Stimulated activated CD8-positive, alpha-beta memory T cell treated with anti-CD3 and anti-CD28 coated beads, Interleukin-4, amount 100 ng/mL, for 1 hour (primary cell): ENCODE measurements around the gene RHBDL1.
A peak's percentile ranks its signal among the peaks of the same experiment; 100 is the strongest.

Source experiments
- DNase-seq, 2 donors: peaks; one replicate each; pipeline ENCODE4 v3.0.0-alpha.2; 2020; ENCODE audit warnings: low read depth in 2 of 2, low spot score in 1 of 2

RHBDL1 gene

DNA sequence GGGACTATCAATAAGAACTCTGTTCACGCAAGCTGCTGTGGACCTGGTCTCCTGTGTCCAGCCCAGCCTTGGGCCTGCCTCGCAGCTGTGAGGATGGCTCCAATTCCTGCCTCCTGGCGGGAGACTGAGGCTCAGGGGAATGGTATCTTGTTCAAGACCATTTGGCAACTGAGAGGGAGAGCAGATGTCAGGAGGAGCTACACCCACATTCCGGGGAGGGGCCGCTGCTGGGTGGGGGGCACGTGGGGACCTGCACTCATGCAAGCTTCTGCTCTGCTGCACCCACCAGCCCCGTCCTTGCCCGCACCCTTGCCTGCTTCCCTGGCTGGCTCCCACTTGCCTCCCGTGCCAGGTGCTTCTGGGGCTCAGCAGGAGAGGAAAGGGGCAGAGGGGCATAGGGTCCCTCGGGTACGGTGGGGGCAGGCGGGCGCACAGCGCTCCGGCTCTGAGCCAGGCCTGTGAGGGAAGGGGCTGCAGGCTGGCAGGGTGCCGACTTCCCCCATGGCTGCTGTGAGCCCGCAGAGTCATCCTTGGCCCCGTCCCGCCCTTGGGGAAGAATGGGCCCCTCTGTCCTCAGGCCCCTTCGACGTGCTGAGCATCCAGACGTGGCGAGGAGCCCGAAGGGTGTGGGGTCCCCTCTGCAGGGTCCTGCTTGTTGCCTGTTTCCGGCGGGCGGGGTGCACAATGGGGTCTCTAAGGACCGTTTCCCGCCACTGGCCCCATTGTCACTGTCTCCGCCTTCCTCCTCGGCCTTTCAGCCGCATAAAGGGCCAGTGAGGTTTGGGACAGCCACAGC is 42.2 kb downstream of the RHBDL1 start:
- DNase-seq, result no peak

DNA sequence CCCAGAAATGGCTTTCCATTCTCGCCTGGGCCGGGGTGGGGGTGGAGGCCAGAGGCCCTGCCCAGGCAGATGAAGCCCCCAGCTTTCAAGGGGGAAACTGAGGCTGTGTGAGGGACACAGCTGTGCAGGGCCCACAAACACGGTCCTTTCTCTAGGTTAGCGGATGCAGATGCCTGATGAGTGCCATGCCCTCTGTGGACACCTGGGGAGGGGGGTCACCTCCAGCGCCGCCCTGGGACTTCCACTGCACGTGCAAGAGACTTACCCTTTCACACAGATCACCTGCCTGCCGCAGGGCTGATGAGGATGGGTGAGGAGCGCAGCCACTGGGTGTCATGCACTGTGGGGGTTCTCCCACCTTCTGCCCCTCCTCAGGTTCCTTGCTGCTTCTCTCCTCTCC is 42.9 kb downstream of the RHBDL1 start:
- no peak for DNase-seq

DNA sequence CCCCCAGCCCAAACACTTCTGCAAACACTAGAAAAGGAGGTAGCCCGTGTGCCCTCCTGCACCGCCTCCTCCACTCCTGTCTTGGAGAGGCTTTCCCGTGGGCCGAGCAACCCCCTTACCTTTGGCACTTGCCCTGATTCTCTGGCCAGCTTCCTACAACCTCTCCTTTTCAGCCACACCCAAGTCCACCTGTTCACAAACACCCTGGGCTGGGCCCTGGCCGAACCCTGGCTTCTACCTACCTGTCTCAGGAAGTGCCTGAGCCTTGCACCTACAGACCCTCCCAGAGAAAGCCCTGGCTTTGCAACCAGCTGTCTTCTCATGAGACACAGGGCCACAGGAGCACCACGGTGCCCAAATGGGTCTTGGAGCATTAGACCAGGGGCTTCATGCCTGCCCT is 43.5 kb downstream of the RHBDL1 start:
- no peak for DNase-seq

DNA sequence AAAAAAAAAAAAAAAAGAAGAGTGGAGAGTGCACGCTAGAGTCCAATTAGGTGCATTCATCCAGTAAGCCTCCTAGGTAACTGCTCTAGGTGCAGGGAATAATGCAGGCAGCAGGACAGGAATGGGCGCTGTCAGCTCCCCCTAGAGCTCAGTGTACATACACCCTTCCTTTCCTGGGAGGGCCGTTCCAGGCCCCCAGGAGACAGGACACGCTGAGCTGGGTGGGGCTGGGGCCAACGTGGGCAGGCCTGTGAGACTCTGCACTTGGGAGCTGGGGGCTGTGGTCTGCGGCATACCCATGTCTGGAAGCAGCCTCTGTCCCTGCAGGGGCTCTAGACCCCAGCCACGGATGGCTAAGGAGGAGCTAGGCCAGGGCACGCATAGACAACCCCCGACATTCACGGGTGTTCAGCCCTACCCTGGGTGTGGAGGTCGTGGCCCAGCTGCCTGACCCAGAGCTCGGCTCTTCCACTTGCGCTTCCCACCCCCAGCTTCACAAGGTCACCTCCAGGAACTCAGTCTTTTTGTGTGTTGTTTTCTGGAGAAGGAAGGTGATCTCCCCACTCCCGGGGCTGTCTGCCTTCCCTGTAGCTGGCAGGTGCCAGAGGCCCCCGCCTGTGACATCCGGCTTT is 44.5 kb downstream of the RHBDL1 start:
- DNase-seq, result no peak

DNA sequence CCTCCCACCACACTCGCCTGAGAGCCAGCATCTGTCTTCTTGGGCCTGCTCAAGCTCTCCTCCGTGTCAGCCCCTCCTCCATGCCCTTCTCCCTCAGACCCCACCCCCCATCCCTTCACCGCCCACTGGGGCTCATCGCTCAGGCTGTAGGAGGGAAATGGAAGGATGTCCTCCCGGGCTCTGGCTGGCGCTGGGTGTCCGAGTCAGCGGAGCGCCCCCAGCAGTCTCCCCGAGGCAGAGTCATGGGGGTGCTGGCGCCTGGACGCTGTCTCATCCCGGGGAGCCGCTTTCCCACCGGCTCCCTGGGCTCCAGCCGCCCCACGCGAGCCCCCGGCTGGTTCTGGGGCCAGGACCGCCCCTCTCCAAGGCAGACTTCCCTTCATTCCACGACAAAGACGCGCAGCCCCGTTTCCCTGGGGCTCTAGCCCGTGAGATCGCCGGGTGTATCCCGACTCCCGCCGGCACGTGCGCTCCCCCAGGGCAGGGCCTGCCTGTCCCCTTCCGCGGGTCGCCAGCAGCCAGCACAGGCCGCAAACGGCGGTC is 45.0 kb downstream of the RHBDL1 start:
- DNase-seq, result no peak

DNA sequence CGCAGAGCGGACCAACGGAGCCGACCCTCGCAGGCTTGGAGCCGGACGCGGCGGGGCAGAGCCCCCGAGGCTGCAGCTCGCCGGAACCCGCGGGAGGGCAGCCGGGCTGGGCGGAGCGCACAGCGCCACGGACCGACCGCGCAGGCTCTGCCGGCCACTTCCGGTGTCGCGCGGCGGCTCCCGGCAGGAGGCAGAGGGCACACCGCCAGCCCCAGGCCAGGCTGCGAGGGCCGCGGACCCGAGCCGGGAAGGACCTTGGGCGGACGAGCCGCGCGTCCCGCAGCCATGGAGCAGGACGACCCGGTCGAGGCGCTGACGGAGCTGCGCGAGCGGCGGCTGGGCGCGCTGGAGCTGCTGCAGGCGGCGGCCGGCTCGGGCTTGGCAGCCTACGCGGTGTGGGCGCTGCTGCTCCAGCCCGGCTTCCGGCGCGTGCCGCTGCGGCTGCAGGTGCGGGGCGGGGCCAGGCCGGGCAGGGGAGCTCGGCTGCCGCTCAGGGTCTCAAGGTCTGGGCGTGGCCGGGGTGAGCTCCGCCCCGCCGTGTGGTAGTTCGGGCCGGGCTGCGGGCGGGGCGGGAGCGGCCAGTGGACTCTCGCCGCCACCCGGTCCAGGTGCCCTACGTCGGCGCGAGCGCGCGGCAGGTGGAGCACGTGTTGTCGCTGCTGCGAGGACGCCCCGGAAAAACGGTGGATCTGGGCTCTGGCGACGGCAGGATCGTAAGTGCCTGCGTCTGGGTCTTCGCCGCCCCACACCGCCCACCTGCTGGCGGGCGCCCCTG is 45.7 kb downstream of the RHBDL1 start, which contains the start of gene ANTKMT:
Gene ANTKMT, plus strand, starts transcription at position 157 of the 775 bp plus-strand sequence. Its CDS starts 129 bp downstream, at position 286.
- DNase-seq, result peak in 1 of 2 donors; percentile 42

DNA sequence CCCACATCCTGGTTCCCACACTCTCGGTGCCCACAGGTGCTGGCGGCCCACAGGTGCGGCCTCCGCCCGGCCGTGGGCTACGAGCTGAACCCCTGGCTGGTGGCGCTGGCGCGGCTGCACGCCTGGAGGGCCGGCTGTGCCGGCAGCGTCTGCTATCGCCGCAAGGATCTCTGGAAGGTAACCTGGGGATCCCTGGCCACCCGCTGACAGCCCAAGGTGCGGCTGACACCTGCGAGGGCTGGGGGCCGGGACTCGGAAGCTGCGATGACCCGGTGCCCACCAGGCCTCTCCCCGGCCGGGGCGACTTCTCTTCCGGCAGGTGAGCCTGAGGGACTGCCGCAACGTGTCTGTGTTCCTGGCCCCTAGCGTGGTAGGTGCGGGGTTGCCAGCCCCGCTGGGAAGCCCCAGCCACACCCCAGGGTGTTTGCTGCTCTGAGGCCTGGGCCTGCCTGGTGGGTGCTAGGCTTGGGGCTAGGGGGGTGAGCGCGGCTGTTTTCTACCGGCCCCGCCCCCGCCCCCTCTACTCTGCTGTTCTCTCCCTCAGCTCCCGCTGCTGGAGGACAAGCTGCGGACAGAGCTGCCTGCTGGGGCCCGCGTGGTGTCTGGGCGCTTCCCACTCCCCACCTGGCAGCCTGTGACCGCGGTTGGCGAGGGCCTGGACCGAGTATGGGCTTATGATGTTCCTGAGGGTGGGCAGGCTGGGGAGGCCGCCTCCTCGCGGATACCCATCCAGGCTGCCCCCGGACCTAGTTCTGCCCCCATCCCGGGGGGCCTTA is 46.5 kb downstream of the RHBDL1 start:
- no peak for DNase-seq

DNA sequence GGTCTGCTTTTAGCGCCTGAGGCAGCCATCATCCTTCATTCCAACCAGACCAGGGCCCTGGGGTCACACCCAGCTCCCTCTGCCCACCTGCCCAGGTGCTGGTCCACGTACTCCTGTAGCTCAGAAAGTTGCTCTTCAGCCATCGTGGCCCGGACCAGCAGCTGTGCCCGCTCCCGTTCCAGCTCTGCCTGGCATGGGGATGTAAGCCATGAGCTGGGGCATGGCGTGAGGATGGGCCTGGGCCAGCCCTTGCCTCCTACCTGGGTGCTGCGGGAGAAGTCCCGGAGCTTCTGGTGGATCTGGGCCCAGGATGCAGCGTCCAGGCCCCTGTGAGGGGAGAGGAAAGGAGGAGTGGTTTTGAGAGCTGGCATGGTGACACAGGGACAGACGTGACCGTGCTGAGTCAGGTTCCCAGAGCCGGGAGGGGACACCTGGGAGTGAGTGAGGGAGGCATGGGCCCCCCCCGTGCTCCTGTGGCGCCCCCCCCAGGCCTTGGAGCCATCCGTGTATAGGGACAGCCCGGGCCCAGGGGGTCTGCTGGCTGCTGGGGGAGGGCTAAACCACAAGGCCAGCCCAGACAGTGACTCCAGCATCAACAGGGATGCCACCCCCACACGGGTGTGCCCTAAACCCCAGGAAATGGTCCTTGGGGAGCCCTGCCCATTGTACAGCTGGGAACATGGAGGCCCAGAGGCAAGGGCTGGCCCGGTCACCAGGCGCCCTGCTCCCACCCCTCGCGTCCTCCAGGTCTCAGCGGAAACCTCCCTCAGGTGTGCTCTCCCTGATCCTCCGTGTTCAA is 47.6 kb downstream of the RHBDL1 start:
- DNase-seq, result no peak

DNA sequence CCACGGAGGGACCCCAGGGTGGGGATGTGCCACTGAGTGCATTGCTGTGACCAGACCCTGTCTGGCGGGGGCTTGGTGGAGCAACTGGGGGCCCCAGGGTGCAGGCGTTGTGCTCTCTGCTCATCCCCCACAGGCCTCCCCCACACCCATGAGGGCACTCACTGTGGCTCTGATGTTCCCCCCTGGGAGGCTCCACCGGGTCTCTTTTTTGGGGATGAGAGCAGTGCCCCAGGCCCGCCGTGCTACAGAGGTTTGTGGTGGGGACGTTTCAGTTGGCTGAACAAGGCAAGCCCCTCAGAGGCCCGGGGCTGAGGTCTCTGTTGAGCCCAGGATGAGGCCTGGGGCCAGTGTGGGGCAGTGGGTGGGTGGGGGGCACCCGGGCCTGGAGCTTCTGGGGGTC is 48.2 kb downstream of the RHBDL1 start:
- no peak for DNase-seq

DNA sequence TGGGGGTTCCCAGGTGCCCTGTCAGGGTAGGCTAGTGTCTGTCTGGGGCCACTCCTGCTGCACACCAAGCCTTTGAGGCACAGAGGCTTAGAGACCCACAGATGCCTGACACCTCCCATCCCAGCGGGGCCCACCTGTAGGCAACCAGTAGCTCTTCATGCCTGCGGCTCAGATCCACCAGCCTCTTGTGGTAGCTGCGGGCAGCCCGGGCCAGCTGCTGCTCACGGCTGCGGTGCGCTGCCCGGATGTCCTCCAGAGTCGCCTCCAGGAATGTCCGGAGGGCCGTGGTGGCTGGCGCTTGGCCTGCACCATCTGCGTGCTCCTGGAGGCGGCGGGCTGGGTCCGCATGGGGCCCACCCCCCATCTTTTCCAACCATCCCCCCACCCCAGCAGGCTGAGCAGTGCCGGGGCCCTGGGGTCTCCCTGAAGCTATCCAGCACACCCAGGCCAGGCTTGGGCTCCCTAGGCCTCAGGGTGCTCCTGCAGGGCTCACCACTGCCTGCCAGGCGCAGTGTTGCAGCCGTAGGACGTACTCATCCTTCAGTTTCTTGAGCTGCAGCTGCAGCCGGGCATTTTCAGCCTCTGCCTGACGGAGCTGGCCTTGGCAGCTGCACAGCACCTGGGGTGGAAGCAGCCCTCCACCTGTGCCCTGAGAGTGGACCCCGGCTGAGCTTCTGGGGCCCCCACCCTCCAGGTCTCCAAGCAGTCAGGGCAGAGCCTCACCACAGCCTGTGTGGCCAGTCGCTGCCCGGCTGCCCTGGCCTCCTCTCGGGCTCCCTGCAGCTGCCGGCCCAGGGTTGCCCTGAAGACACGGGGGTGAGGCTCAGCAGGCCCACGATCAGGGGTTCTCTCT is 48.9 kb downstream of the RHBDL1 start:
- no peak for DNase-seq

DNA sequence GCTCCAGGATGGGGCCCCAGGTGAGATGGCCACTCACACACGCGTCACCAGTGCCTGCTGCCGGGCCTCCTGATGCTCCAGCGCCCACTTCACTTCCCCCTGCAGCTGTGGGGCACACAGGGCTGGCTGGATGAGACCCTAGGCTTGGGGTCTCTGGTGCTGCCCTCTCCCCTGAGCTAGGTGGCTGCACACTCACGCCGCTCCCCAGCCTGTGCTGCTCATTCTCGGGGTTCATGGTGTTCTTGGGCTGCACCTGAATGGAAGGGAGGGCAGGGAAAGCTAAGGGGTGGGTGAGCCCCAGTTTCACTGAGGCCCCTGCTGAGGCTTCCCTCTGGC is 49.5 kb downstream of the RHBDL1 start:
- DNase-seq, result no peak

DNA sequence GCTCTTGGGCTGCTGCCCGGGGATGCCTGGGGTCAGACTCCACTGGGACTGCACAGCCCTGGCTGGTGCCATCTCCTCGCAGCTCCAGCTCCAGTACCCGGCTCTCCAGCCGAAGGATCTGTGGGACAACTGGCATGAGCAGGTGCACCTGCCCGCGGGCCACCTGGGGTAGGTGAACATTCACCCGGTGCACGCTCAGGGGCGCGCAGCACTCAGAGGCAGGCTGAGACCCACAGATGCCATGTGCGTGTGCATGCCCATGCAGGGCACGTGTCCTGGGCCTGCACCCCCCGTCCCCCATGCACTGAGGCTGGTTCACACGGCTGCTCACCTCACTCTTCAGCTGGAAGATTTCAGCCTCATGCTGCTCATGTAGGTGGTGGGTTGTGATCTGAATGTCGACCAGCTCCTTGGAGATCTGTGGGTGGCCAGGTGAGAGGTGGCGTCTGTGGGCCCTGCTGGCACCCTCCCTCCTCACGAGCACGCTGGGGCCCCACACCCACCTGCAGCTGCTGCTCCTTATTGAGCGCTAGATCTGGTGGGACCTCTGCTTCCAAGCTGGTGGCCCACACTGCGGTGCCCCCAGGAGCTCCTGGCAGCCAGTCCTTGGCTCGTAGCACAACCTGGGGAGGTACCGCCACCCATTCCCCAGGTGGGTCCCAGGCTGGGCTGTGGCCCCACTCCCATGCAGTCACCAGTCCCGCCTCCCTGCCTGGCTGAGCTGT is 50.2 kb downstream of the RHBDL1 start:
- DNase-seq, result no peak

DNA sequence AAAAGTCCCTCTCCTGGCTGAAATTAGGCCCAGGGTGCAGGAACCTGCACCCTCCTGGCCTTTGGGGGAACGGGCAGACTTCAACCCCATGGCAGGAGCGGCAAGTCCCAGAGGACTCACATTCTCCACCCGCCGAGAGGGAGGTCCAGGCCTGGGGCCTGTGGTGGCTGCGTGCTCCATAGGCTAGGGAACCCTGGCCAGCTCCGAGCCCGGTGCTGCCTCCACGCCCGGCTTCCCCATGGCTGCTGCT is 50.6 kb downstream of the RHBDL1 start:
- DNase-seq, result no peak

DNA sequence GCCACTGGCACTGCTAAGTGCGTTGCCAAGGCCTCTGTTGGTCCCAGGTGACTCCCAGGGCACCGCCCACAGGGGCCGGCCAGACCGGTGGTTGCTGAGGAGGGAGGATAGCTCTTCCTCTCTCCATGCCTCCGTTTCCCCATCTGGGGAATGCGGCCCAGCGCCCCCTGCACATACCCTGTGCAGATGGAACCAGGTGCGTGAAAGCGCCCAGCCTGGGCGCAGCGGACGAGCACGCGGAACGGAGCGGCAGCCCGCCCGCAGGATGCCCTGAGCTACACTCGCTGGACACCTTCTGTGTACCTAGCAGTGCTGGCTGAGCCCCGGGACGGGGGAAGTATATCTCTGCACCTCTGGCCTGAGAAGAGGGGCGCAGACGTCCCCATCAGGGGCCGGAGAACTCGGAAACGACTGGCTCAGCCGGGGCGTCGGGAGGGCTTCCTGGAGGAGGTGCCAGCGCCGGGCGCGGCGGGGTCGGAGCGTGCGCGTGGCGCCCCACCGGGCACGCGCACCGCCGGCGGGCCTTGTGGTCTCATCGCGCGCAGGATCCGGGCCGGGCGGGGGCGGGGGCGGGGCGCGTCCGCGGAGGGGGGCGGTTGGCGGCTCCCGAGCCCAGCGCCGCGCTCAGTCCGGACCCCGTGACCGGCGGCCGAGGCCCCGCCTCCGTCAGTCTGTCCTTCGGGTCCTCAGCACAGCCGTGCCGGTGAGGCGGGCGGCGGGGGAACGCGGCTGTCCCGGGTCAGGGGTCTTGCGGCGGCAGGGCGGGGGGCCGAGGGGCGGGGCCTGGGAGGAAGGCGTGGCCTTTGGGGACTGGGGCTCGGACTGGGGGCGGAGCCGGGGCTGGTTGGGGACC is 51.2 kb downstream of the RHBDL1 start, which contains the start of the genes CCDC78 and HAGHL:
Gene CCDC78, minus strand, starts transcription at position 6 of the 853 bp plus-strand sequence. CDS start 76 bp downstream, outside the sequence.
Gene HAGHL, plus strand, starts transcription at position 669 of the 853 bp plus-strand sequence. CDS start 404 bp downstream, outside the sequence.
- peak; percentile 28 to 38 for DNase-seq

DNA sequence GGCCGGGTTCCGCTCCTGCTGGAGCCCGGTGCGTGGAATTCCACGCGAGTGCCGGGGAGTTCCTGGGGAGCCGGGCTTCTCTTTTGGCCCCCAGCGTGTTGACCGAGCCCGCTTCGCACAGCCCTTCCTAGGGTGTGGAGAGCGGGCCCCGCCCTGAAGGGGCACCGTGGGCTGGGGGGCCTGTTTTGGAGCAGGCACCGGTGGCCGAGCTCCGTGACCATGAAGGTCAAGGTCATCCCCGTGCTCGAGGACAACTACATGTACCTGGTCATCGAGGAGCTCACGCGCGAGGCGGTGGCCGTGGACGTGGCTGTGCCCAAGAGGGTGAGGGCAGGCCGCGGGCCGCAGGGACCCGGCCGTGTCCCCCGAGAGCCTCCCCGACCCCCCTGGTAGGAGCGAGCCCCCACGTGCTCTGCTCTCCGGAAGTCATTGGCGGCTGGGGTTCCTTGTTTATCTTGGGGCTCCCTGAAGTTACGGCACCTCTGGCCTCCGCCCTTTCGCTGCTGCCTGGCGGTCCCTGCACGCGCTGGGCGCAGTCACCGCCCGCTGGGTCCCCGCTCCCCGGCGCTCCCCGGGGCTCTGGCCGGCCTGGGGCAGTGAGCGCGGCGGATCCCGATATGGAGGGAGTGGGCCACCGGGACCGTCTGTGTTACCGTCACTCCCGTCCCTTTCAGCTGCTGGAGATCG is 52.0 kb downstream of the RHBDL1 start:
- no peak for DNase-seq
